Glutamatergic neuron (in vitro differentiated cells): ENCODE data around the gene POC1A. TPM values are rescaled to one million over a fixed set of nuclear protein-coding genes. Genes with fewer than 3 reads are reported as not detected.
A peak's percentile ranks its signal among the peaks of the same experiment; 100 is the strongest.
"Not testable (repeated sequence)": the region's sequence is repeated elsewhere in the genome, so short reads cannot be mapped to it uniquely, and the experiment has no call there.

Experiments
- DNase-seq: peaks from one replicate; pipeline ENCODE4 v3.0.0; 2022
- H3K27ac Mint-ChIP-seq: one replicate; pipeline ENCODE4 v1.8.0; 2020; ENCODE audit warnings: mild to moderate bottlenecking, mixed read lengths, inconsistent platforms; ENCODE audit not compliant: unreplicated experiment
- H3K27me3 Mint-ChIP-seq: one replicate; pipeline ENCODE4 v1.8.0; 2020; ENCODE audit warnings: mild to moderate bottlenecking, moderate library complexity, mixed read lengths, inconsistent platforms; ENCODE audit not compliant: unreplicated experiment
- H3K36me3 Mint-ChIP-seq: one replicate; pipeline ENCODE4 v1.8.0; 2020; ENCODE audit warnings: mild to moderate bottlenecking, mixed read lengths, inconsistent platforms; ENCODE audit not compliant: unreplicated experiment
- H3K4me1 Mint-ChIP-seq: one replicate; pipeline ENCODE4 v1.8.0; 2020; ENCODE audit warnings: mild to moderate bottlenecking, low read depth, mixed read lengths, inconsistent platforms; ENCODE audit not compliant: unreplicated experiment
- H3K4me3 Mint-ChIP-seq: one replicate; pipeline ENCODE4 v1.8.0; 2020; ENCODE audit warnings: mild to moderate bottlenecking, mixed read lengths, inconsistent platforms; ENCODE audit not compliant: unreplicated experiment
- H3K9me3 Mint-ChIP-seq: one replicate; pipeline ENCODE4 v1.8.0; 2020; ENCODE audit warnings: mild to moderate bottlenecking, moderate library complexity, mixed read lengths, inconsistent platforms; ENCODE audit not compliant: unreplicated experiment
- total RNA-seq: library from RNA; stranded (reverse); fragmentation: NEBNext Ultra II Directional; extraction: Animal tissue kit (Norgen Biotek cat#: 25700); gene quantifications from one replicate; pipeline ENCODE4 v1.2.1, GENCODE V29; 2021; ENCODE audit not compliant: unreplicated experiment
- TF ChIP-seq, protein P1 (sequence below): fragments of 200-600 bp; sonication (generic); IDR thresholded peaks from one replicate; pipeline ENCODE4 v1.5.0; 2021; ENCODE audit not compliant: partially characterized antibody, unreplicated experiment

The POC1A gene
- total RNA-seq, 1 donor from 2014 or later = 3.2 TPM

DNA sequence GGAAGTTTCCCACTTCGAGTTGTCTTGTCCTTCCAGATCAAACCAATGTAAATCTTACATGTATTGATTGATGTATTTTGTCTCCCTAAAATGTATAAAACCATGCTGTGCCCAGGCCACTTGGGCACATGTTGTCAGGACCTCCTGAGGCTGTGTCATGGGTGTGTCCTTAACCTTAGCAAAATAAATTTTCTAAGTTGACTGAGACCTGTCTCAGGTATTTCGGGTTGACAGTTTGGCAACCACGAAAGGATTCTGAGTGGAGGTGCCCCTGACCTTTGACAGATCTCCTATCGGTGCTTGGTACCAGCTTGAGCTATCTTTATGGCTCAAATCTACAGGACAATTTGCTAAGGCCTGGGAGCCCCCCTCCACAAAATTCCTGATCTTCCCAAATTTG, 1.7 kb upstream of the POC1A start:
- no peaks in the 10 kb centered on the region for H3K36me3 Mint-ChIP-seq
- H3K4me1 Mint-ChIP-seq = no peaks in the 10 kb centered on the region
- no peaks in the 10 kb centered on the region for H3K9me3 Mint-ChIP-seq
- H3K27ac Mint-ChIP-seq = no peak overlapping the region
- H3K4me3 Mint-ChIP-seq = no peak overlapping the region
- no peaks in the 10 kb centered on the region for H3K27me3 Mint-ChIP-seq
- TF ChIP-seq, protein P1, sequence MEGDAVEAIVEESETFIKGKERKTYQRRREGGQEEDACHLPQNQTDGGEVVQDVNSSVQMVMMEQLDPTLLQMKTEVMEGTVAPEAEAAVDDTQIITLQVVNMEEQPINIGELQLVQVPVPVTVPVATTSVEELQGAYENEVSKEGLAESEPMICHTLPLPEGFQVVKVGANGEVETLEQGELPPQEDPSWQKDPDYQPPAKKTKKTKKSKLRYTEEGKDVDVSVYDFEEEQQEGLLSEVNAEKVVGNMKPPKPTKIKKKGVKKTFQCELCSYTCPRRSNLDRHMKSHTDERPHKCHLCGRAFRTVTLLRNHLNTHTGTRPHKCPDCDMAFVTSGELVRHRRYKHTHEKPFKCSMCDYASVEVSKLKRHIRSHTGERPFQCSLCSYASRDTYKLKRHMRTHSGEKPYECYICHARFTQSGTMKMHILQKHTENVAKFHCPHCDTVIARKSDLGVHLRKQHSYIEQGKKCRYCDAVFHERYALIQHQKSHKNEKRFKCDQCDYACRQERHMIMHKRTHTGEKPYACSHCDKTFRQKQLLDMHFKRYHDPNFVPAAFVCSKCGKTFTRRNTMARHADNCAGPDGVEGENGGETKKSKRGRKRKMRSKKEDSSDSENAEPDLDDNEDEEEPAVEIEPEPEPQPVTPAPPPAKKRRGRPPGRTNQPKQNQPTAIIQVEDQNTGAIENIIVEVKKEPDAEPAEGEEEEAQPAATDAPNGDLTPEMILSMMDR = no peak
- no peak for DNase-seq

DNA sequence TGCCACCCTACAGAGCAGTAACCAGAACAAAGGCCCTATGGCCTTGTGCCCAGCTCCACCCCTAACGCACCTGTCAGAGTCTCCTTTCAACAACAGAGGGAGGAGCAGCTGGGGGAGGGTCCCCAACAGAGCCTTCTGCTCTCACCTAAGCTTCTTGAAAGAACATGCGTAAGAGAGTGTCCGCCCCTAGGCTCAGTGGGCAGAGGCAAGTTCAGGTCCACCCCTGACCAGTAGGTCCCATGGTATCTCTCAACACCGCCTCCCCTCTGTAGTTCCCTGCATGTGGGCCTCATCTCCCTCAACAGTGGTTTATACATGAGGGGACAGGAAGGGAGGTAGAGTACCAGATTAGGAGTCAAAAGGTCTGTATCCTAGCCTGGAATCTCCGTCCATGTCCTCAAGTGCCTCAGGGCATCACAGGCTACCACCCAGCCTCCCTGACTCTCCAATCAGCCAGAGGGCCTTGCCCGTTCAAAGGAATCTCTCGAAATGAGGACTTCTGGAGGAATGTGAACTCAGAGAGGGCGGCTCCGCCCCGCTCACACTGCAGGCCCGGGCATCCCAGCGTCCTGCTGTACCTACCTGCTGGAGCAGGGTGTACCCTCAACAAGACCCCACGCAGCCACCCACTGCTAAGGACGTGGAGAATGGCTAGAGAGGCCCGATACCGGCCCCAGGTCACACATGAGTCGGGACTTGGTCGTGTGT, 680 bp downstream of the POC1A start:
- Mint-ChIP-seq H3K9me3 (no peaks in the 10 kb centered on the region), H3K4me3 (peak overlapping the region; percentile 78), H3K27me3 (no peaks in the 10 kb centered on the region), H3K4me1 (no peaks in the 10 kb centered on the region), H3K27ac (no peak overlapping the region), H3K36me3 (no peaks in the 10 kb centered on the region)
- DNase-seq = no peak
- TF ChIP-seq, protein P1 = no peak

DNA sequence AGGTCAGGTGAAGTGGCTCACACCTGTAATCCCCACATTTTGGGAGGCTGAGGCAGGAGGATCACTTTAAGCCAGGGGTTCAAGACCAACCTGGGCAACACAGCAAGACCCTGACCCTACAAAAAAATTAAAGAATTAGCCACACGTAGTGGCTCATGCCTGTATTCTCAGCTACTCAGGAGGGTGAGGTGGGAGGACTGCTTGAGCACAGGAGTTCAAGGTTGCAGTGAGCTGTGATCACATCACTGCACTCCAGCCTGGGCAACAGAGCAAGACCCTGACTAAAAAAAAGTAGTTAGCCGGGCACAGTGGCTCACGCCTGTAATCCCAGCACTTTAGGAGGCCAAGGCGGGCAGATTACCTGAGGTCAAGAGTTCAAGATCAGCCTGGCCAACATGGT, 2.2 kb downstream of the POC1A start:
- not testable (repeated sequence) for H3K4me3 Mint-ChIP-seq, DNase-seq, H3K4me1 Mint-ChIP-seq, H3K36me3 Mint-ChIP-seq, H3K27ac Mint-ChIP-seq, H3K27me3 Mint-ChIP-seq, H3K9me3 Mint-ChIP-seq

GRCh38 chr3:52150860-52151259, 3.4 kb downstream of the POC1A start:
- Mint-ChIP-seq H3K9me3 (no peaks in the 10 kb centered on the region), H3K4me1 (no peaks in the 10 kb centered on the region), H3K4me3 (no peak overlapping the region), H3K27me3 (no peaks in the 10 kb centered on the region), H3K36me3 (no peaks in the 10 kb centered on the region), H3K27ac (no peak overlapping the region)
- DNase-seq = no peak
- TF ChIP-seq, protein P1 = no peak

DNA sequence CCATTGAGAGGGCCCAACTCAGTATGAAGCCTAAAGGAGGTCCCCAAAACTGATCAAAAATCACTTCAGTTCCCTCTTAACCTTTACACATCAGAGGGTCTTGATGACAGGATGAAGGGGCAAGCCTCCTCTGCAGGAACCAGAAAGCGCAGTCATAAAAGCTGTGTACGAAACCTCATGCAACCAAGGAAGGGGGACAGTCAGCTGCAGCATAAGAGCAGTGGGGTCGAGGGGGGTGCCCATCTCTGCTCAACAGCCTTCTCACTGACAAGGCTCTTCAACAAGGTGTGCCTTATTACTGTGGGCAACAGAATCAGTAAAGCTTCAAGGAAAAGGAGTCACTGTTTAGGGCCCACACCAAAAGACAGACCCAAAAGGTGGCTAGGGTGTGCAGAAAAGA, 3.9 kb downstream of the POC1A start:
- no peaks in the 10 kb centered on the region for H3K4me1 Mint-ChIP-seq
- H3K27ac Mint-ChIP-seq = no peak overlapping the region
- DNase-seq = no peak
- H3K27me3 Mint-ChIP-seq = no peaks in the 10 kb centered on the region
- TF ChIP-seq, protein P1 = no peak
- H3K36me3 Mint-ChIP-seq = no peaks in the 10 kb centered on the region
- no peak overlapping the region for H3K4me3 Mint-ChIP-seq
- H3K9me3 Mint-ChIP-seq = no peaks in the 10 kb centered on the region

DNA sequence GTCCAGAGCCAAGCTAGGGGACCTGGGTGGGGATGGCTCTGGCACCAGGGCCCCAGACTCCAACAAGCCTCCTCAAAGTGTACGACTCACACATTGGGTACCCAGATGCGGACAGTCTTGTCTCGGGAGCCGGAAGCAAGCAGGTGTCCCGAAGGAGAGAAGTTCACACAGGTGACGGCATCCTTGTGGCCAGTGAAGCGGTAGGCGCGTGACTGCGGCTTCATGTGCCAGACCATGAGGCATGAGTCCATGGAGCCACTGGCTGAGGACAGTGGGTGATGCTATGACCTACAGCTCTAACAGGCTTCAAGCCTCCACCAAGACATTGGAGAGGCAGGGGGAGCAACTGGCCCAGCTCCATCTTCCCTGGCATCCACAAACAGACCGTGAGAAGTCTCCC, 4.5 kb downstream of the POC1A start:
- no peaks in the 10 kb centered on the region for H3K36me3 Mint-ChIP-seq
- no peak for DNase-seq
- no peak overlapping the region for H3K4me3 Mint-ChIP-seq
- H3K27ac Mint-ChIP-seq = no peak overlapping the region
- H3K4me1 Mint-ChIP-seq = no peaks in the 10 kb centered on the region
- TF ChIP-seq, protein P1 = no peak
- H3K9me3 Mint-ChIP-seq = peaks cover 4% of the 10 kb centered on the region
- no peaks in the 10 kb centered on the region for H3K27me3 Mint-ChIP-seq
